ENCODE measurements around the gene DDA1. TPM values are rescaled to one million over a fixed set of nuclear protein-coding genes. Genes with fewer than 3 reads are reported as not detected.

DDA1 gene
- total and polyA plus RNA-seq, 9 of the 15 experiments (the other 6 are each of a cell fraction or from before 2014, with no cell fraction given): 1.4 to 83.8 (median 33.8) TPM

- TF ChIP-seq CREB3 (tag; conservative IDR thresholded peaks at IDR 0.05; ENCODE audit: low read depth) (no peak), STAG1 (CRISPR knock-in tag; IDR thresholded peaks at IDR 0.05; ENCODE audit: borderline replicate concordance) (no peak), DLX4 (CRISPR knock-in tag; IDR thresholded peaks at IDR 0.05) (no peak), HSF4 (CRISPR knock-in tag; IDR thresholded peaks at IDR 0.05; ENCODE audit: borderline replicate concordance) (no peak), MTF1 (CRISPR knock-in tag; IDR thresholded peaks at IDR 0.05; ENCODE audit: borderline replicate concordance) (no peak), ZNF274 (IDR thresholded peaks at IDR 0.05; ENCODE audit: borderline replicate concordance, low read depth, low read length) (no peak), MYC (IDR thresholded peaks at IDR 0.05; ENCODE audit: low read depth, low read length) (peak; percentile 42; the same call in 1 of the 2 replicates), MYC (CRISPR knock-in tag; IDR thresholded peaks at IDR 0.05; ENCODE audit: borderline replicate concordance, low read depth) (no peak), ELF1 (tag; IDR thresholded peaks at IDR 0.05) (0 out of 2 replicates have a peak, but pooled peaks have one; percentile 33), SP1 (CRISPR knock-in tag; IDR thresholded peaks at IDR 0.05) (peak; percentile 97), TBP (optimal IDR thresholded peaks at IDR 0.05; ENCODE audit: low read depth, low read length) (peak; percentile 46), KDM5B (IDR thresholded peaks at IDR 0.05; ENCODE audit: insufficient replicate concordance, low read depth, low read length) (no peak), RUNX1 (IDR thresholded peaks at IDR 0.05; ENCODE audit: low read depth) (no peak), ZNF174 (CRISPR knock-in tag; IDR thresholded peaks at IDR 0.05) (no peak)
- TF ChIP-seq, protein P1, sequence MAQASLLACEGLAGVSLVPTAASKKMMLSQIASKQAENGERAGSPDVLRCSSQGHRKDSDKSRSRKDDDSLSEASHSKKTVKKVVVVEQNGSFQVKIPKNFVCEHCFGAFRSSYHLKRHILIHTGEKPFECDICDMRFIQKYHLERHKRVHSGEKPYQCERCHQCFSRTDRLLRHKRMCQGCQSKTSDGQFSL (CRISPR knock-in tag; IDR thresholded peaks at IDR 0.05): peak; percentile 4
- TF ChIP-seq, protein P1 (tag; IDR thresholded peaks at IDR 0.05): no peak
- TF ChIP-seq, protein P2, sequence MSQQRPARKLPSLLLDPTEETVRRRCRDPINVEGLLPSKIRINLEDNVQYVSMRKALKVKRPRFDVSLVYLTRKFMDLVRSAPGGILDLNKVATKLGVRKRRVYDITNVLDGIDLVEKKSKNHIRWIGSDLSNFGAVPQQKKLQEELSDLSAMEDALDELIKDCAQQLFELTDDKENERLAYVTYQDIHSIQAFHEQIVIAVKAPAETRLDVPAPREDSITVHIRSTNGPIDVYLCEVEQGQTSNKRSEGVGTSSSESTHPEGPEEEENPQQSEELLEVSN (IDR thresholded peaks at IDR 0.05; ENCODE audit: borderline replicate concordance in 1 of 2, extremely low read depth in 1 of 2, insufficient read depth in 1 of 2, insufficient read length in 1 of 2, low read depth in 1 of 2, low read length in 1 of 2, poor library complexity in 1 of 2, severe bottlenecking in 1 of 2): no peak
Measured at GRCh38 chr19:17332677-17333581, 23.6 kb downstream of the DDA1 start (continued).

All from K562 (cell line).